Right cardiac atrium (tissue), 5 donors: ENCODE measurements around the gene CYP26B1. TPM values are rescaled to one million over a fixed set of nuclear protein-coding genes. Genes with fewer than 3 reads are reported as not detected.

ENCODE experiments used
- ATAC-seq, 2 donors: fragments of 200-7000 bp; cut with Tn5 transposase; one replicate each; pipeline versions ENCODE4 v1.8.0 to v1.9.1; 2020; ENCODE audit warnings: moderate library complexity in 2 of 2, mild to moderate bottlenecking in 1 of 2
- DNase-seq, 3 donors: peaks; one replicate each; pipeline ENCODE4 v3.0.0-alpha.2; 2020
- H3K27ac ChIP-seq: one replicate; pipeline ENCODE4 v1.5.1; 2013; ENCODE audit warnings: mild to moderate bottlenecking, low read length, control low read depth, moderate library complexity
- H3K27me3 ChIP-seq: one replicate; pipeline ENCODE4 v1.6.1; 2013; ENCODE audit not compliant: control insufficient read depth, insufficient read depth
- H3K4me1 ChIP-seq: one replicate; pipeline ENCODE4 v1.6.1; 2013; ENCODE audit warnings: low read length; ENCODE audit not compliant: control insufficient read depth, insufficient read depth
- H3K4me3 ChIP-seq: one replicate; pipeline ENCODE4 v1.5.1; 2013; ENCODE audit warnings: low read length, control low read depth
- H3K9me3 ChIP-seq: one replicate; pipeline ENCODE4 v1.6.1; 2013; ENCODE audit warnings: low read length; ENCODE audit not compliant: control insufficient read depth
- WGBS: extraction: QIAGEN DNeasy Blood & Tissue Kit; methylation state at CpG from one replicate; pipeline ENCODE4 v1.1.7; 2013; 5-methylcytosine and 5-hydroxymethylcytosine counted together
- intact Hi-C, 4 donors: fragments of 100-400 bp; cut with DNase I; formaldehyde crosslinking; loops; one replicate each; pipeline versions ENCODE4 v1.11.0 to v1.14.0; 2022 to 2023
- polyA plus RNA-seq: library from polyadenylated mRNA; stranded (reverse); fragments of 200-250 nt; gene quantifications from one replicate; pipeline ENCODE4 v1.2.3, GENCODE V29; 2013
- total RNA-seq, 4 donors: library from RNA; stranded (reverse); fragmentation: NEBNext Ultra II Directional; extraction: Animal tissue kit (Norgen Biotek cat#: 25700); gene quantifications; one replicate each; pipeline ENCODE4 v1.2.1, GENCODE V29; 2021
- donor health status: healthy with polysubstance abuse.
- donor health status: DM: no; HTN: yes; CAD: no.
- donor health status: DM: no; HTN: no; CAD: no.
- donor health status: DM: no; HTN: yes; CAD: no; lungs with severe emphysema.
- donor health status: DM: yes; HTN: yes; CAD: no.

Gene CYP26B1
- total and polyA plus RNA-seq, 5 donors, result 5.1 to 30.9 (median 7.2) TPM

DNA sequence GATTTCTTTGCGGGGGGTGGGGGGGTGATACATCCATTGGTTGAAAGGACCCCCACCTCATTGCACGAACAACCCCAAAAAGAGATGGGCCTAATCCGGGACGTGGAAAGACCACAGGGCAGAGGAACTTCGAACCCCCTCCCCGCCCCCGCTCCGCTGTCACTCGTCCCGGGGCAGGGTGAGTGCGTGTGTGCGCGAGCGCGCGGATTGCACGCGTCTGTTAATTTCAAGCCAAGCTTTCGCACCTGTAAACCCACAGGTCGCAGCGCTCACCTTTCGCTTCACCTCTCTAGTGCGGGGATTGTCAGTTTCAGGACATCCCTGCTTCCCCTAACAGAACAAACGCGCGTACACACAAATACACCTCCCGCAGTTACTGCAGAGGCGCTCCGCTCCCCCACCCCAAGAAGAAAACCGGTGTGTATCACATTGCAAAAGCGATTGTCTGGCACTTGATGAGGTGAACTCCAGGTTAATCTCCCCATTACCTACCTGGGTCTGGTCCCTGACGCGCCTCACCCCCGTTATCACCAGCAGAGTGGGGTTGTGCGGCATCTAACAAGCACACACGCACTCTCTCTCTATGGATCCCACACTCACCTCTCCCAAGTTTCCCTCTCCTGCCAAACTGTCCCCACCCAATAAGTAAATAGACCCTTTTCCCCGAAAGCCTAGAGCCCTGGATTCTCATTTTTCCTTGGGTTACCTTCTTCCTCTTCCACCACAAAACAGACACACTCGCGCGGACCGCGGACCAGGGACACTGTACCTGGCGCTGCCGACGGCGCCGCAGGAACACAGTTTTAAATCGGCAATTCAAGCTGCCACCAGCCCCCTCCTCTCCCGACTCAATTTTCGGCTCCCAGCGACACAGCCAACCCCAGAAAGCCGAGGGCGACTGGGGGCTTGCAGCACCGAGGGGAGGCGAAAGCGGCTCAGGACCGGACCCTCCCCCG, 1.0 kb downstream of the CYP26B1 start:
- Histone ChIP-seq H3K4me1 (peaks cover 3% of the 10 kb centered on the region), H3K4me3 (peak overlapping the region; percentile 68), H3K27me3 (no peaks in the 10 kb centered on the region), H3K27ac (no peak overlapping the region), H3K9me3 (no peaks in the 10 kb centered on the region)
- ATAC-seq, result no peak
- DNase-seq, result peak in 1 of 3 donors; percentile 72
- intact Hi-C loops, result loop anchor here in 3 of 4 donors (5.0 to 10.0 kb wide), 4 partner anchors 222 to 542 kb away; no protein-coding TSS in a partner anchor
- WGBS, result 3% methylated on average over 58 of the region's 58 CpGs

DNA sequence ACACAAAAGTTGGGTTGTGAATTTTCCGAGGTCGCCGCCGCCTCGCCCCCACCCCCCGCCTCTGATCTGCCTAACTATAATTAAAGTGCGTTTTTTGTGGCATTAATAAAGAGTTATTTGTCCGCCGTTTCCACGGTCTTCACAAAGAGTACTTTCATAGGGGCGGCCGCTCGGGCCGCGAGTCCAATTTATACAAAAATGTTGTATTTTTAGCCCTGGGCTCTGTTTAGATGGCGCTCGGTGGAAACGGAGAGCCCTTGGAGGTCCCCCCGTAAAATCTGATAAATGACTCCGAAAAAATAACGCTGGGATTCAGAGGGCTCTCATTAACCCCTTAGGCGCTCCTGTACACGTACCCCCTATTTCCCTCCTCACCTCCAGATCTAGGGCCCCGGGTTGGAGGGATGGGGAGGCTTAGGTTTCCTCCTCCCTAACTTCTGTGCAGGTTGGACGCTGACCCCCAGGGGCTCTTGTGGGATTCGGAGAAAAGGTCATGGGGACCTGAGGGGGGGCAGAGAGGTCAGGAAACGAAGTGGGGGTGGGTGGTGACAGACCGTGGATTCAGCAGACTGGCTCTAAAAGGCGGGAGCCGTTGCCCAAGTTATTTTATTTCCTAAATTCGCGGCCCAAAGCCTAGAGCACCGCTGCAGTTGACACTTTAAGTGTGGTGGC, 1.9 kb downstream of the CYP26B1 start:
- H3K4me1 ChIP-seq, result peaks cover 3% of the 10 kb centered on the region
- DNase-seq, result no peak
- intact Hi-C loops, result loop anchor here in 3 of 4 donors (5.0 to 10.0 kb wide), 4 partner anchors 221 to 541 kb away; no protein-coding TSS in a partner anchor
- no peak for ATAC-seq
- 1% methylated on average over 33 of the region's 33 CpGs for WGBS
- peak overlapping the region; percentile 68 for H3K4me3 ChIP-seq
- H3K27ac ChIP-seq, result peak overlapping the region; percentile 13
- no peaks in the 10 kb centered on the region for H3K9me3 ChIP-seq
- no peaks in the 10 kb centered on the region for H3K27me3 ChIP-seq

DNA sequence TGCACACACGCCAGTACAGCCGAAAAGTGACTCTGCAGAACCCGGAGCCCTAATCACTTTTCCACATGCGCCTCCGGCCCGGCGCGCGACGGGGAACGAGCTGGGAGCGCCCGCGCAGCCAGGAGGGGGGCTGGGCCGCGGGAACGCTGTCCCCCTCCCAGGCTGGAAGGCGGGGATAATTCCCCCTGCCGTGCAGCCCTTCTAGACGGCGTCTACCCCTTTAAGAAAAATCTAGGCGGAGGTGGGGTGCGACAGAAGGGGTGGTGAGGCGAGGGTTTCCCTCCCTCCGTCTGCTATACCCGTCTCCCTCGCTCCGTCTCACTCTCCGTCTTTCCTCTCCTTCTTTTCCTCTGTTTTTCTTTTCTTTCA, 2.4 kb downstream of the CYP26B1 start:
- Histone ChIP-seq H3K9me3 (no peaks in the 10 kb centered on the region), H3K27ac (no peak overlapping the region), H3K4me3 (peak overlapping the region; percentile 68), H3K4me1 (peaks cover 3% of the 10 kb centered on the region), H3K27me3 (no peaks in the 10 kb centered on the region)
- under 1% methylated on average over 29 of the region's 29 CpGs for WGBS
- ATAC-seq (peak; percentile 23 to 47), DNase-seq (peak; percentile 50 to 81 (median 81))
- intact Hi-C loops, result loop anchor here in 3 of 4 donors (5.0 to 10.0 kb wide), 4 partner anchors 220 to 540 kb away; no protein-coding TSS in a partner anchor

DNA sequence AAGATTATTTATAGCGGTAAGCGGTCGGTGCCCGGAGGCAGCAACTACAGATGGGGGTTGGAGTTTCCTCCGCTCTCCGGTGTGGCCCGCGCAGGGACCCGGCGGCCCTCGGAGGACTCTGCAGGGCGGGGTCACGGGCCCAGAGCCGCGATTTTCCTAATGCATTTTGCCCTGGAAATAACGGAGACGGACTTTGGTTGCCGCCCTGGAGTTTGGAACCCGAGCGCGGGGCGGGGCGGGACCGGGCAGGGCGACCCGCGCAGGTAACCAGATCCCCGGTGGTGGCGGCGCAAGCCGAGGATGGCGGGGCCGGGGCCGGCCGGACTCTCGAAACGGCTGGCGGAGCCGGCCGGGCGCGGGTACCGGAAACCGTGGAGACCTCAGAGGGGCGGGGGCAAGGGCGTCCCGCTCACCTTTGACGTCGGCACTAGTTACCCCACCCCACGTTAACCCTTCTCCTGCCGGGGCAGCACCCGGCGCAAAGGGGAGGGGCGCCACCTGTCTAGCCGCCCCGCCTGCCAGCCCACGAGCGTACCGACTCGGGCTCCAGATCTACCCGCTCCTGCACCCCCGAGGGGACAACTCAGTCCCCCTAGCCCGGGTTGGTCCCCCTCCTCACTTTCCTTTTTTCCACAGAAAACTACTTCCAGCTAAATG, 2.9 kb downstream of the CYP26B1 start:
- H3K27me3 ChIP-seq, result no peaks in the 10 kb centered on the region
- intact Hi-C loops, result loop anchor here in 3 of 4 donors (5.0 to 10.0 kb wide), 4 partner anchors 220 to 540 kb away; no protein-coding TSS in a partner anchor
- DNase-seq (peak; percentile 76 to 87 (median 86)), ATAC-seq (peak; percentile 39 to 44)
- H3K9me3 ChIP-seq, result no peaks in the 10 kb centered on the region
- peaks cover 3% of the 10 kb centered on the region for H3K4me1 ChIP-seq
- under 1% methylated on average over 63 of the region's 63 CpGs for WGBS
- peak overlapping the region; percentile 8 for H3K27ac ChIP-seq
- peak overlapping the region; percentile 68 for H3K4me3 ChIP-seq

DNA sequence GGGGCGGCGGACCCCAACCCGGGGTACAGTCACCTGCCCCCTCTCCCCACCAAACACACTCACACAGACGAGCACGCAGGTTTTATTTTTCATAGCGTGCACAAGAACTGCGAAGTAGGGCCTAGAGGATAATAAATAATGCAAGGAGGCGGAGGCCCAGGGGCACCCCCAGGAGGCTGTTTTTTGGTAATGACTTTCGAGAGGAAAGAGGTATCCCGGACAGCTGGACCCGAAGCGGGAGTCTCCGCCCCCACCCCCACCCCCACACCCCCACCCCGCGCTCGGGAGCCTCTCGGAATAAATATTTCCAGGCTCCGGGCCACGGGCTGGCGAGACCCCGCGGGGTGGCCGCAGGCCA, 3.4 kb downstream of the CYP26B1 start:
- Histone ChIP-seq H3K4me3 (peak overlapping the region; percentile 68), H3K4me1 (peaks cover 2% of the 10 kb centered on the region), H3K27ac (no peak overlapping the region), H3K27me3 (no peaks in the 10 kb centered on the region), H3K9me3 (no peaks in the 10 kb centered on the region)
- ATAC-seq, result peak in 1 of 2 donors; percentile 12
- WGBS, result 9% methylated on average over 23 of the region's 23 CpGs
- intact Hi-C loops, result loop anchor here in 2 of 4 donors (10.0 kb wide), 2 partner anchors 219 to 539 kb away; no protein-coding TSS in a partner anchor
- DNase-seq, result no peak

DNA sequence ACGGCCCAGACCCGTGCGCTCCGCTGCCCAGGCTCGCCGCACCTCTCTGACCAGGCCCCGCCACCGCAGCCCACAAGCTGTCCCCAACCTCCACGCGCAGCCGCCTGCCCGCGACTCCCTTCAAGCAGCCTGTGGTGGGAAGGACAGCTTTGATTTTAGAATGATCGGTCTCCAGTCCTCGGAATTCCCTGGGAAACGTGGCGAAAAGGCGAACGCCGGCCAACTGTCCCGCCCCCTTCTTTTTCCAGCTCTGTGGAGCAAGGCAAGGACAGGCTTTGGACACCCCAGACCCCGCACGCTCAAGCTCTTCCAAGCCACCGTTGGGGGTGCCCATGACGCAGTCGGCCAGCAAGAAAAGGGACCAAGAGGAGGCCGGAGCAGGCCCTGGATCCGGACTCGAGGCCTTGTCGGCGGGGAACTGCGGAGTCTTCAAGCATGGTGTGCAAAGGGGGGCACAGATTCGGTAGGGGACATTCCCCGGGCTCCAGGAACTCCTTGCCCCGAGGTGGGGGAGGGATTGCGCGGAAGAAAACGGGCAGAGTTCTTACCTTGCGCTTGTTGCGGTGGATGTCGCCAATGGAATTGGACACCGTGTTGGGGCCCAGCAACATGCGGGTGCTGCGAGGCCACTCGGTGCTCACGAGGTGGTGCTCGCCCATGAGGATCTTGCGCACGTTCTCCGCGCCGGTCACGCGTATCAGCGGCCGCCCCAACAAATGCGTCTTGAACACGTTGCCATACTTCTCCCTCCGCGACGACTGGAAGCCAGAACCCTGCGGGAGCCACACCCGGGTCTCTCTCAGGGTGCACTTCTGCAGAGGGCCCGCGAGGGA, 4.0 kb downstream of the CYP26B1 start:
- 33% methylated on average over 65 of the region's 65 CpGs for WGBS
- Histone ChIP-seq H3K4me1 (no peaks in the 10 kb centered on the region), H3K4me3 (peak overlapping the region; percentile 68), H3K27ac (no peak overlapping the region), H3K27me3 (no peaks in the 10 kb centered on the region), H3K9me3 (no peaks in the 10 kb centered on the region)
- peak in 2 of 3 donors; percentile 72 to 75 for DNase-seq
- peak; percentile 5 to 14 for ATAC-seq
- intact Hi-C loops, result loop anchor here in 2 of 4 donors (10.0 kb wide), 2 partner anchors 219 to 539 kb away; no protein-coding TSS in a partner anchor

DNA sequence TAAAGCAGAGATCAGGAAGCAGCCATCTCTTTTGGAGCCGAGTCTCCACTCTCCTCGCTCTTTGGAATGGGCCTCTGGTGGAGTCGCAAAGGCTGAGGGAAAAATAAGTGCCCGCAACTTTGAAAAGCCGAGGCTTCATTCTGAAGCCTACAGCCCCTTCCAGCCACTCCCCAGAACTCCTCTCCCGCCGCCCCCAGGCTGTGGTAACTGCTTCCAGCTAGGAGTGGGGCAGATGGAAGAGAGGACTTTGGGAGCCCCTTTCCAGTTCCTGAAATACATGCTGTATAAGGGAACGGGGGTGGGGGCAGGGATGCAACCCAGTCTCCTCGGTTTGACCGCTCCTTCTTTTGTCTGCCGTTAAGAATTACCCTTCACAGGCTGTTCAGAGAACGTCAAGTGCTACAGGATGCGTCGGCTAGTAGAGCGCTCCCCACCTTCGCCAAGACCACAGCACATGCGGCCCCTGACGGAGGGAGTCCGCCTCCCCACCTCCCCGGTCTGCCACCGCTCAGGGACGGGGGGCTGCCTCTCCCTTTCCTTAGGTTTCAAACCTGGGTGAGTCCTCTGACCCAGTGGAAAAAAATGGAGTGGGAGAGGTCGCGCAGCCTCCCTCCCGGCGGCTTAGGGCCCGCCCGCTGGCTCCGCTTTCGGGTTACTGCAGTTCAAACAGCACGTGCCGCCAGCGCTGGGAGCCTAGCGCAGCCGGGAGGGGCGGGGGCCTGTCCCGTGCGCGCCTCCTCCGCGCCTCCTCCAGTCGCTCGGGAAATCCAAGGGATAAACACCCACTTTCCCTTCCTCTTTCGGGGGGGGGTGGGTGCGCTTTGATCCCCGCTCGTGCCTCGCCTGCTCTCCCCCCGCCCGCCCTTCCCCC, 4.9 kb downstream of the CYP26B1 start:
- H3K9me3 ChIP-seq, result no peaks in the 10 kb centered on the region
- peak overlapping the region; percentile 16 for H3K4me3 ChIP-seq
- DNase-seq (peak; percentile 82 to 94 (median 93)), ATAC-seq (peak; percentile 73)
- no peaks in the 10 kb centered on the region for H3K27me3 ChIP-seq
- 20% methylated on average over 50 of the region's 50 CpGs for whole genome bisulfite sequencing
- intact Hi-C loops, result loop anchor here in 2 of 4 donors (10.0 kb wide), 2 partner anchors 218 to 538 kb away; no protein-coding TSS in a partner anchor
- no peaks in the 10 kb centered on the region for H3K4me1 ChIP-seq
- no peak overlapping the region for H3K27ac ChIP-seq

DNA sequence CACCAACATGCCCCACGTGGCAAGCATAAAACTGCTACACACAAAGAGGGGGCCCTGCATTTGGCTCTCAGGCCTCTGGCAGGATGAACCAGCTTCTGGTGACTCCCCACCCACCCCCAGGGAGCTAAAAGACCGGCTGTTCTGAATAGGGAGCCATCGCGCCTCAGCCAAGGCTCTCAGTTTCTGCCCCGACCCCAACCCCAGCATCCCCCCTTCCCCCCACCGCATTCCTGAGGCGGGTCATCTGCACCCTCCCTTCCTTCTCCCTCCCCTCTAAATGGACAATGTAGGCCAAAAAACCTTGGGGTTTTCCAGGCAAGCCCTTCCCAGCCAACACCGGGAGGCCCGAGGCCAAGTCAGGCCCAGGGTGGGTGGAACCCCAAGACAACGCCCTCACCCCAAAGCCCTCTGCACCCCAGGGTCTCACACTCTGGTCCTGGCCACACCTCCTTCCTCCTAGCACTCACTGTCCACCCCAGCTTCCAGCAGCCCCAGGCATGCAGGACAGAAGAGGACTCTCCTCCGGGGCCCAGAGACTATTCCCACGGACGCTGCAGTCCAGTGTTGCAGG, 5.7 kb downstream of the CYP26B1 start:
- H3K4me1 ChIP-seq, result no peaks in the 10 kb centered on the region
- WGBS, result 69% methylated on average over 13 of the region's 13 CpGs
- H3K27me3 ChIP-seq, result no peaks in the 10 kb centered on the region
- H3K27ac ChIP-seq, result no peak overlapping the region
- H3K4me3 ChIP-seq, result no peak overlapping the region
- DNase-seq, result no peak
- ATAC-seq, result no peak
- intact Hi-C loops, result loop anchor here in 2 of 4 donors (10.0 kb wide), 2 partner anchors 217 to 537 kb away; no protein-coding TSS in a partner anchor
- H3K9me3 ChIP-seq, result no peaks in the 10 kb centered on the region

DNA sequence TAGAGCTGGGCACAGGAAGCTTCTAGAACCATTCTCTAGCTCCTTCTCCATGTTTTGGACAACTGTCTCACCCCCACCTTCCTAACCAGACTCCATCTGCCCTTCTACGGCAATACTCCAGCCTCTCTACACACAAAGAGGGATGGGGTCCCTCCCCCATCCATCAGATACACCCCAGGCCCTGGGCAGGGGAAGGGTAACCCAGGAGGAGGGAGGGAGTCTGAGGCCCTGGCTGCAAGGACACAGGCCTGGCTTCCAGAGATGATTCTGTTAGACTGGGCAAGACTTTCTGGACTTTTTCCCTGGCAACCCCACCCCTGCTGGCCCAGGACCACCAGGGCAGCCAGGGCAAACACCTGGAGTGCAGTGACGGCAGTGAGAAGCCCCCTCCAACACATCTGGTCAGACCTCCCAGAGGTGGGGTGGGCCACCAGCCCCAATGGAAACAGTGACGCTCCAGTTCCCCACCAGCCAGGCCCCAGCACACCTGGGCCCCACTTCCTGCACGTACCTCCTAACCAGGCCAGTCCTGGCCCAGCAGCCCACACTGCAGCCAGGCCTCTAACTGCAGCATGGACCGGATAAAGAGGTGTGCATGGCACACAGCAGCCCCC, 6.5 kb downstream of the CYP26B1 start:
- Histone ChIP-seq H3K9me3 (no peaks in the 10 kb centered on the region), H3K4me3 (no peak overlapping the region), H3K4me1 (no peaks in the 10 kb centered on the region), H3K27me3 (no peaks in the 10 kb centered on the region), H3K27ac (no peak overlapping the region)
- intact Hi-C loops, result loop anchor here in 2 of 4 donors (10.0 kb wide), 2 partner anchors 216 to 536 kb away; no protein-coding TSS in a partner anchor
- no peak for ATAC-seq
- WGBS, result 91% methylated on average over 5 of the region's 5 CpGs
- no peak for DNase-seq
